ENCODE results near the gene CENPH. TPM values are rescaled to one million over a fixed set of nuclear protein-coding genes. Genes with fewer than 3 reads are reported as not detected.
"Not testable (repeated sequence)": the region's sequence is repeated elsewhere in the genome, so short reads cannot be mapped to it uniquely, and the experiment has no call there.

Gene CENPH
- total RNA-seq, 1 donor from 2014 or later: 5.0 TPM

GRCh38 chr5:69170495-69170894 lies 18.9 kb upstream of the CENPH start:
- Mint-ChIP-seq H3K9me3 (ENCODE audit: unreplicated experiment) (peaks cover 2% of the 10 kb centered on the region), H3K4me1 (ENCODE audit: low read depth, unreplicated experiment) (peaks cover 8% of the 10 kb centered on the region), H3K4me3 (ENCODE audit: unreplicated experiment) (no peak overlapping the region), H3K27me3 (ENCODE audit: low read depth, unreplicated experiment) (no peaks in the 10 kb centered on the region), H3K27ac (ENCODE audit: unreplicated experiment) (no peak overlapping the region), H3K36me3 (ENCODE audit: low read depth, unreplicated experiment) (peaks cover 6% of the 10 kb centered on the region)
- Histone ChIP-seq H3K79me2 (ENCODE audit: insufficient read depth, low read length) (peaks cover 57% of the 10 kb centered on the region), H3K9me3 (ENCODE audit: insufficient read depth, low read depth, low read length) (no peaks in the 10 kb centered on the region), H3K36me3 (ENCODE audit: insufficient read depth, low read length) (peaks cover 34% of the 10 kb centered on the region), H3K9ac (ENCODE audit: low read length) (no peak overlapping the region), H4K20me1 (ENCODE audit: insufficient read depth, low read length) (peaks cover 6% of the 10 kb centered on the region), H2AFZ (ENCODE audit: low read depth, low read length) (no peak overlapping the region), H3K27ac (ENCODE audit: low read depth, low read length) (no peak overlapping the region), H3K4me1 (ENCODE audit: insufficient read depth, low read length) (peaks cover 8% of the 10 kb centered on the region), H3K27me3 (ENCODE audit: insufficient read depth, low read length) (no peaks in the 10 kb centered on the region), H3K4me2 (ENCODE audit: low read length) (no peak overlapping the region), H3K4me3 (ENCODE audit: insufficient read depth, low read depth, low read length) (no peak overlapping the region)
- no peak for FAIRE-seq
- no peak for TF ChIP-seq EZH2 (IDR thresholded peaks at IDR 0.05; ENCODE audit: insufficient read depth, low read length)
- DNase-seq (ENCODE audit: low read depth): no peak

GRCh38 chr5:69170969-69171368 lies 18.4 kb upstream of the CENPH start:
- Histone ChIP-seq H3K79me2 (ENCODE audit: insufficient read depth, low read length) (peaks cover 57% of the 10 kb centered on the region), H3K27me3 (ENCODE audit: insufficient read depth, low read length) (no peaks in the 10 kb centered on the region), H3K4me2 (ENCODE audit: low read length) (peak overlapping the region; percentile 17), H4K20me1 (ENCODE audit: insufficient read depth, low read length) (peaks cover 6% of the 10 kb centered on the region), H3K4me1 (ENCODE audit: insufficient read depth, low read length) (peaks cover 8% of the 10 kb centered on the region), H3K4me3 (ENCODE audit: insufficient read depth, low read depth, low read length) (no peak overlapping the region), H3K9me3 (ENCODE audit: insufficient read depth, low read depth, low read length) (no peaks in the 10 kb centered on the region), H3K27ac (ENCODE audit: low read depth, low read length) (no peak overlapping the region), H3K36me3 (ENCODE audit: insufficient read depth, low read length) (peaks cover 34% of the 10 kb centered on the region), H3K9ac (ENCODE audit: low read length) (no peak overlapping the region), H2AFZ (ENCODE audit: low read depth, low read length) (no peak overlapping the region)
- peaks cover 8% of the 10 kb centered on the region for H3K4me1 Mint-ChIP-seq (ENCODE audit: low read depth, unreplicated experiment)
- no peak overlapping the region for H3K4me3 Mint-ChIP-seq (ENCODE audit: unreplicated experiment)
- DNase-seq (ENCODE audit: low read depth) (no peak), FAIRE-seq (no peak)
- no peak overlapping the region for H3K27ac Mint-ChIP-seq (ENCODE audit: unreplicated experiment)
- H3K9me3 Mint-ChIP-seq (ENCODE audit: unreplicated experiment): no peaks in the 10 kb centered on the region
- no peak for TF ChIP-seq EZH2 (IDR thresholded peaks at IDR 0.05; ENCODE audit: insufficient read depth, low read length)
- TF ChIP-seq CTCF (IDR thresholded peaks at IDR 0.05; ENCODE audit: insufficient read depth, low read depth, low read length): no peak
- peaks cover 6% of the 10 kb centered on the region for H3K36me3 Mint-ChIP-seq (ENCODE audit: low read depth, unreplicated experiment)
- no peaks in the 10 kb centered on the region for H3K27me3 Mint-ChIP-seq (ENCODE audit: low read depth, unreplicated experiment)

- not testable (repeated sequence) for H3K4me3 ChIP-seq (ENCODE audit: insufficient read depth, low read depth, low read length); H3K36me3 ChIP-seq (ENCODE audit: insufficient read depth, low read length); H3K4me1 Mint-ChIP-seq (ENCODE audit: low read depth, unreplicated experiment); H3K9ac ChIP-seq (ENCODE audit: low read length); FAIRE-seq; H3K9me3 ChIP-seq (ENCODE audit: insufficient read depth, low read depth, low read length); H3K27me3 ChIP-seq (ENCODE audit: insufficient read depth, low read length); H4K20me1 ChIP-seq (ENCODE audit: insufficient read depth, low read length); H3K4me1 ChIP-seq (ENCODE audit: insufficient read depth, low read length); H3K4me2 ChIP-seq (ENCODE audit: low read length); H3K36me3 Mint-ChIP-seq (ENCODE audit: low read depth, unreplicated experiment); H3K9me3 Mint-ChIP-seq (ENCODE audit: unreplicated experiment); H2AFZ ChIP-seq (ENCODE audit: low read depth, low read length); H3K27me3 Mint-ChIP-seq (ENCODE audit: low read depth, unreplicated experiment); H3K27ac ChIP-seq (ENCODE audit: low read depth, low read length); H3K27ac Mint-ChIP-seq (ENCODE audit: unreplicated experiment); H3K4me3 Mint-ChIP-seq (ENCODE audit: unreplicated experiment); H3K79me2 ChIP-seq (ENCODE audit: insufficient read depth, low read length); DNase-seq (ENCODE audit: low read depth)
These were observed 7.6 kb upstream of the CENPH start for GRCh38 chr5:69181659-69182293.
